ENCODE results near the gene TPK1.

TPK1 gene

GRCh38 chr7:144835652-144836544 is at the start of gene TPK1:
Gene TPK1 (minus strand): TSS chr7:144836053. CDS start chr7:144835602, 451 bp downstream.
- in situ Hi-C loops (cut with HindIII; ENCODE audit: low sequenced_read_pairs): no loop called here

DNA sequence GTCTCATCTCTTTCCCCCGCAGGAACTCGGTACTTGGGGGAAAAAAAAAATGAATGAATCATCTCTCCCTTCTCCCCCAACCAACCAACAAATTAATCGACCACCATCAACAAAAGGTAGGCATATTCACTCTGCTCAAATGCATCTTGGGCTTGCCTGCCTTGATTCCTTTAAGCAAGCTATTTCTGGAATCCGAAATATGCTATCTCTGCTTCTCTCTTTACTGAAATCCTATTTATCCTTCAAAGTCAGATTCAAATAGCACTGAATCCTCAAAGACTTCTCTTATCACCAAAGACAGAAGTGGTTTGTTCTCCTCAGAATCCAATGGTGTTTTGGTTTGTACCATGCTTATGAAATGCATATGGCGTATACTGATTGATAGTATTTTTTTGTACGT is 49.6 kb upstream of the TPK1 start:
- in situ Hi-C loops (cut with HindIII; ENCODE audit: low sequenced_read_pairs): no loop called here

DNA sequence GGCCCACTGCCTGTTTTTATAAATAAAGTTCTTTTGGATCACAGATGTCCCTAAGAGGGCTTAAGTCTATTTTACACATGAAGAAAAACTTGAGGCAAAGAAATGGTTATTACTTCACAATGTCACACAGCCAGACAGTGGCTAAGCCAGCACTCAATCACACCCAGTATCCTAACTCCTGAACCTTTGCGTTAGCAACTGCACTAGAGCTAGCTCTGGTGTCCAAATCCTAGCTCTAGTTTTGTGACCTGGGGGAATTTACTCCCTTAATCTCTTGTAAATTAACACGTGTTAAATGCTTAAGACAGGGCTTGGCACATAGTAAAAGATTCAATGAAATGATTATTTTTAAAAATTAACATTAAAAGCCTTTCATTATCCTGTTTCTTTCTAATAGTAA is 49.0 kb upstream of the TPK1 start:
- in situ Hi-C loops (cut with HindIII; ENCODE audit: low sequenced_read_pairs): no loop called here

- in situ Hi-C loops (cut with HindIII; ENCODE audit: low sequenced_read_pairs): no loop called here
These were observed 37.5 kb upstream of the TPK1 start for GRCh38 chr7:144873316-144873845.

DNA sequence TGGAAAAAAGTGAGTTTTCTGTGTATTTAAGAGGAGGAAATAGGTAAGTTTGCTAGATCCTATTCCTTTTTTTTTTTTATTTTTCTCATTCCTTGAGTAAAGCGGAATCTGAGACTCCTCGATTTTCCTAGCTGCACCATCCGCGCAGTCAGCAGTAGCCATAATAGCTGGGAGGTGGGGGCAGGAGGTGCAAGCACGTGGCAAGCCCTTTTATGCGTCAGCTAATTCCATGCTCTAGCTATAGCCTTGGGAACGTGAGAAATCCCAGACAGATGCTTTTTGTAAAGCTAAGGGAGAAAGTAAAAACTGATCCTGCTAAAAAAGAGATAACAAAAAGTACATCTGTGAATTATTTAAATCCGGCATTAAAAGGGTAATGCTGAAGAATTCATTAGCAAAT is 33.2 kb upstream of the TPK1 start:
- in situ Hi-C loops (cut with HindIII; ENCODE audit: low sequenced_read_pairs): no loop called here

DNA sequence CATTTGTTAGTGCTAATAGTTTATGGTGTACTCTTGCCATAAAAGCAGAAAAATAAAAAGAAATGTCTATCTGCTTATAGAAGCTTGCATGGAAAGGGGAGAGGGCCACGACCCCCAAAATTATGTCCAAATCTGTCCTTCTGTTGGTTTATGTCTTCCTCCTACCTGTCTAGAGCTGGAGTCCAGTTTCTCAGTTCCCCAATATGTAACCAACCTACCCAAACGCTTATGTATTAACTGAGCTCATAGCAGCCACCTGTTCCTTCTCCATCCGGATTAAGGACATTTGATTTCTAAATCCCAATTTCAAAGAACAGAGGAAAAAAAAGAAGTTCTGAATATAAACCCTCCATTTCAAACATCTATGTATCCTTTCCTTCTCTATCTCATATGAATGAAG is 30.3 kb upstream of the TPK1 start:
- in situ Hi-C loops (cut with HindIII; ENCODE audit: low sequenced_read_pairs): no loop called here

GRCh38 chr7:144863320-144863647 is 27.4 kb upstream of the TPK1 start:
- in situ Hi-C loops (cut with HindIII; ENCODE audit: low sequenced_read_pairs): no loop called here

DNA sequence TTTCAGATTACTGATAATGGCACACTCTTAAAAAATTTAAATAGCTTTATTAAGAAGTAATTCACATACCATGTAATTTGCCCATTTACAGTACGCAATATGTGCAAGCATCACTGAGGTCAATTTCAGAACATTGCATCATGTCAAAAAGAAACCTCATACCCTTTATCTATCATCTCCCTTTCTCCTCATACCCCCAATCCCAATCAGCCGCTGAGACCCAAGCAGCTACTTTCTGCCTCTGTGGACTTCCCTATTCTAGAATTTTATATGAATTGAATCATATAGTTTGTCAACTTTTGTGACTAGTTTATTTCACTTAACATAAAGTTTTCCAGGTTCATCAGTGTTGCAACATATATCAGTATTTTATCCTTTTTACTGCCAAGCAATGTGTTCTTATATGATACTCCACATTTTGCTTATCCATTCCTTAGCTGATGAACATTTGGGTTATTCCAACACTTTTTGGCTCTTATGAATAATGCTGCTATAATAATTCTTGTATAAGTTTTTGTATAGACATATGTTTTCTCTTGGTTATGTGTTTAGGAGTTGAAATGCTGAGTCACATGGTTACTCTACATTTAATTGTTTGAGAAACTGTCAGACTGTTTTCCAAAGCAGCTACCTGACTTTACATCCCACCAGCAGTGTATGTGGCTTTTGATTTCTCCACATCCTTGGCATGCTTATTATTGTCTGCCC is 26.9 kb upstream of the TPK1 start:
- in situ Hi-C loops (cut with HindIII; ENCODE audit: low sequenced_read_pairs): no loop called here

DNA sequence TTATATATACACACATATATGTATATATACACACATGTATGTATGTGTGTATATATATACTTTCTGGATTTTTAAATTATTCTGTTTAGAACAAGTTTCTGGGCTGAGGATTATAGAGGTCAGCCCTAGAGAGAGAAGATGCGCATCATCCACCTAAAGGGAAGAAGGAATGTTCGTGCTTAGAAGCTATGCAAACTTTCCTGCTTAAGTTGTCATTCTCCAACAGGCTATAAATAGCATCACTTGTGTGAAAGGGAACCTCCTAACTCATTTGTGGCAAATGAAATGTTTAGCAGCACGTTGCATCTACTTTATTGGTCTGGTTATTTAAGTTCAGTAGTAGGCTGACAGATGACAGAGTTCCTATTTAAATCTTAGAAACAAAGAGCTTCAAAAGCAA is 23.9 kb upstream of the TPK1 start:
- in situ Hi-C loops (cut with HindIII; ENCODE audit: low sequenced_read_pairs): no loop called here

- in situ Hi-C loops (cut with HindIII; ENCODE audit: low sequenced_read_pairs): no loop called here
These were observed 21.6 kb upstream of the TPK1 start for GRCh38 chr7:144857463-144857862.

- in situ Hi-C loops (cut with HindIII; ENCODE audit: low sequenced_read_pairs): no loop called here
These were observed 19.1 kb upstream of the TPK1 start for GRCh38 chr7:144854839-144855424.

- in situ Hi-C loops (cut with HindIII; ENCODE audit: low sequenced_read_pairs): no loop called here
These were observed 17.7 kb upstream of the TPK1 start for GRCh38 chr7:144853542-144853941.

- in situ Hi-C loops (cut with HindIII; ENCODE audit: low sequenced_read_pairs): no loop called here
These were observed 12.2 kb upstream of the TPK1 start for GRCh38 chr7:144848078-144848477.

GRCh38 chr7:144842377-144842851 is 6.6 kb upstream of the TPK1 start:
- in situ Hi-C loops (cut with HindIII; ENCODE audit: low sequenced_read_pairs): no loop called here

- in situ Hi-C loops (cut with HindIII; ENCODE audit: low sequenced_read_pairs): no loop called here
These were observed 641 bp upstream of the TPK1 start for GRCh38 chr7:144836545-144836842.

DNA sequence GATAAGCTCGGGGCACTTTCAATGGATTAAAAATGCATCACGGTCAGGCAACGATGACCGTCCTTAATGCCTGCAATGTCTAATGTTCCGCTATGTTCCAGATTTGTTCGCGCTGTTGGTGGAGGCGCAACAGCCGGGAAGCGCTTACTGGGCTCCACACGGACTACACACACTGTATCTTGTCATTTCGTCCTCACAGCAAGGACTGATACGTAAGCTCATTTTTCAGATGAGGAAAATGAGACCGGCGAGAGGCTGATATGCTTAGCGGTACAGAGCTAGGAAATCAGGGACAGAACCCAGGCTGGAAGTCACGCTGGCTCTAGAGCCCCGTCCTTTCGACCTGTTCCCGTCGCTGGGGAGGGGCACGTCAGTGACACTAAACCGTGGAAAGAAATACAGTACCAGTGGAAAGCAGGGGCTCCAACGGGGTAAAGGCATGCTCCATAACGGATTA is 670 bp downstream of the TPK1 start:
- in situ Hi-C loops (cut with HindIII; ENCODE audit: low sequenced_read_pairs): no loop called here

DNA sequence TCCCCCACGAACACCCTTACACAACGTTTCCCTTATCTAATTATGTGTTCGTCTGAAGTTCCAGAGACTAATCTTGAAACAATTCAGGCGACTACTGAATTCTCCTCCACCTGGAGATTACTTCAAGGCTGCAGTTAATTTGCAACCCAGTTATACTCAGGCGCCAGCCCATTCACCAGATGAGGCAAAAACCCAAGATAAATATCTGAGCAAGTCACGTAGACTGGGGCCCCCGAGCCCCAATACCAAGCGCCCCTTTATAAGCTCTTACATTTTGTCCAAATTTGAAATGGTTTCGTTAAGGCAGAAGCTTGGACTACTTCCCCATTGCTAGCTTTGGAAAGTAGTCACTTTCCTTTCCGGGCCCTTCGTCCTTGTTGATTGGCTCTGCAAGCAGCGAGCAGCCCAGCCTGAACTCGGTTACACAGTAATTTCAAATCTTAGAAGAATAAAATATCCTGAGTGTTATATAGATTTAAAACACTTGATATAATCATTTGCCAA is 1.2 kb downstream of the TPK1 start:
- in situ Hi-C loops (cut with HindIII; ENCODE audit: low sequenced_read_pairs): no loop called here

- in situ Hi-C loops (cut with HindIII; ENCODE audit: low sequenced_read_pairs): no loop called here
These were observed 5.0 kb downstream of the TPK1 start for GRCh38 chr7:144830811-144831210.

DNA sequence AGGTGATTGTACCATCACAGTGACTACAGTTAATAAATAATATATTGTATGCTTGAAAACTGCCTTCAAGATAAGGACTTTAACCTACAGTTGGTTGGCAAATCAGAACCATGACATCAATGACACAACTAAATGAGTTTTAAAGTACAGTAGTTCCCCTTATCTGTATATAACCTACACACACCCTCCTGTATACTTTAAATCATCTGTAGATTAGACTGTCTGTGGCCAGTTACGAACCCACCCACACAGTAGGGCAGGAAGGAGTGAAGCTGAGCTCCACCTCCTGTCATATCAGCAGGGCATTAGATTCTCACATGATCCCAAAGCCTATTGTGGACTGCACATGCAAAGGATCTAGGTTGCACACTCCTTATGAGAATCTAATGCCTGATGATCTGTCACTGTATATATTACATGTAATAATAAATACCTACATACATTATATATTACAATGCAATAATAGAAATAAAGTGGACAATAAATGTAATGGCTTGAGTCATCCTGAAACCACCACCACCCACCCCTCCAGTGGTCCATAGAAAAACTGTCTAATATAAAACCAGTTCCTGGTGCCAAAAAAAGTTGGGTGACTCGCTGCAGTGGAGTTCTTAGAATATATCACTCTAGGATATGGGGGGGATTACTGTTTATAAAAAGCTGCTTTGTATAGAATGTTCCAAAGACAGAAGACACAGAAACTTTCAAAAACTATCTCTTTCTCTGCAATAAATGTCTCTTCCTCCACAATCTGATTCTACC is 5.6 kb downstream of the TPK1 start:
- in situ Hi-C loops (cut with HindIII; ENCODE audit: low sequenced_read_pairs): no loop called here

DNA sequence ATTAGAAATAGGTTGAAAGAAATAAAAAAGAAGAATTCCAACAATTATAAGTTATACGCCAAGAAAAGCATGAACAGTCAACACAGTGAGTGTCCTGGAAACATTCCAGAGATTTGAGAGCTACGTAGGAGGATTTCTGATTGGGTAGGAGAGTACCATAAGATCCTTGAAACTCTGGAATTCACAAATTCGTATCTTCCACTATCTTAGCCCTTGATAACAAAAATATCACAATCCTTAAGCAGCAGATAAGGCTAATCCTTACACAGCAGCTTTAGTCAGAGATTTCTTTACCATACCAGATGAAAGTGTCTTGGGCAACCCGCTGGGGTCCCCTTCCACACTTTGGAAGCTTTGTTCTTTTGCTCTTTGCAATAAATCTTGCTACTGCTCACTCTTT is 8.2 kb downstream of the TPK1 start:
- in situ Hi-C loops (cut with HindIII; ENCODE audit: low sequenced_read_pairs): no loop called here

- in situ Hi-C loops (cut with HindIII; ENCODE audit: low sequenced_read_pairs): no loop called here
These were observed 9.6 kb downstream of the TPK1 start for GRCh38 chr7:144826208-144826607.
